GM23338 (cell line): Measurements from ENCODE around the gene MRC2. TPM values are rescaled to one million over a fixed set of nuclear protein-coding genes. Genes with fewer than 3 reads are reported as not detected.

ENCODE experiments used
- ATAC-seq: fragments of 200-7000 bp; cut with Tn5 transposase; 3 replicates; pipeline ENCODE4 v1.9.1; 2020
- DNase-seq: peaks from one replicate; pipeline ENCODE4 v3.0.0-alpha.2; 2015; ENCODE audit warnings: low spot score
- H2AFZ ChIP-seq: fragments of 200-600 bp; sonication (generic); 2 replicates; pipeline ENCODE4 v1.8.0; 2016; ENCODE audit warnings: antibody characterized with exemption, mild to moderate bottlenecking, moderate library complexity
- H3F3A ChIP-seq: fragments of 200-600 bp; sonication (generic); replicated peaks from 2 replicates; pipeline ENCODE4 v1.8.0; 2017; ENCODE audit warnings: antibody characterized with exemption, mixed run types, low read depth
- H3K27ac ChIP-seq: fragments of 200-600 bp; sonication (generic); 2 replicates; pipeline ENCODE4 v1.6.1; 2016; ENCODE audit warnings: low read depth
- H3K27me3 ChIP-seq: fragments of 200-600 bp; sonication (generic); 2 replicates; pipeline ENCODE4 v1.8.0; 2016; ENCODE audit warnings: mild to moderate bottlenecking, mixed run types, moderate library complexity; ENCODE audit not compliant: insufficient read depth
- H3K36me3 ChIP-seq: fragments of 200-600 bp; sonication (generic); 2 replicates; pipeline ENCODE4 v1.8.0; 2016; ENCODE audit warnings: mild to moderate bottlenecking; ENCODE audit not compliant: insufficient read depth
- H3K4me1 ChIP-seq: fragments of 200-600 bp; sonication (generic); 2 replicates; pipeline ENCODE4 v1.8.0; 2016; ENCODE audit warnings: mild to moderate bottlenecking, moderate library complexity; ENCODE audit not compliant: insufficient read depth
- H3K4me2 ChIP-seq: fragments of 200-600 bp; sonication (generic); 2 replicates; pipeline ENCODE4 v1.7.1; 2017; ENCODE audit warnings: mixed run types
- H3K4me3 ChIP-seq: fragments of 200-600 bp; sonication (generic); 2 replicates; pipeline ENCODE4 v1.6.1; 2016; ENCODE audit warnings: mixed run types
- H3K79me2 ChIP-seq: fragments of 200-600 bp; sonication (generic); replicated peaks from 2 replicates; pipeline ENCODE4 v1.8.0; 2017; ENCODE audit warnings: mild to moderate bottlenecking; ENCODE audit not compliant: insufficient read depth
- H3K9me2 ChIP-seq: fragments of 200-600 bp; sonication (generic); 2 replicates; pipeline ENCODE4 v1.8.0; 2017; ENCODE audit not compliant: insufficient read depth
- H4K20me1 ChIP-seq: fragments of 200-600 bp; sonication (generic); replicated peaks from 2 replicates; pipeline ENCODE4 v1.8.0; 2017; ENCODE audit warnings: mild to moderate bottlenecking; ENCODE audit not compliant: insufficient read depth
- H3K27ac Mint-ChIP-seq: 2 replicates; pipeline ENCODE4 v1.8.0; 2020; ENCODE audit warnings: inconsistent platforms, mild to moderate bottlenecking, moderate library complexity, mixed read lengths
- H3K27me3 Mint-ChIP-seq: 3 replicates; pipeline ENCODE4 v1.8.0; 2022; ENCODE audit warnings: low read depth, mild to moderate bottlenecking, moderate library complexity, mixed read lengths, inconsistent platforms; ENCODE audit not compliant: insufficient read depth, poor library complexity
- H3K36me3 Mint-ChIP-seq: 3 replicates; pipeline ENCODE4 v1.8.0; 2021; ENCODE audit warnings: low read depth, mild to moderate bottlenecking, inconsistent platforms, moderate library complexity, mixed read lengths
- H3K4me1 Mint-ChIP-seq: 3 replicates; pipeline ENCODE4 v1.8.0; 2020; ENCODE audit warnings: mild to moderate bottlenecking, inconsistent platforms, mixed read lengths
- H3K4me3 Mint-ChIP-seq: 3 replicates; pipeline ENCODE4 v1.8.0; 2021; ENCODE audit warnings: moderate library complexity, mild to moderate bottlenecking, inconsistent platforms, mixed read lengths
- H3K9me3 Mint-ChIP-seq: 3 replicates; pipeline ENCODE4 v1.8.0; 2020; ENCODE audit warnings: moderate library complexity, mild to moderate bottlenecking, inconsistent platforms, mixed read lengths
- CREB1 ChIP-seq: fragments of 250-450 bp; sonication (Bioruptor Pico); IDR thresholded peaks from 2 replicates; pipeline ENCODE4 v1.5.0; 2020; ENCODE audit warnings: low read depth, mild to moderate bottlenecking, moderate library complexity
- EZH2 ChIP-seq: fragments of 200-600 bp; sonication (generic); IDR thresholded peaks from one replicate; pipeline ENCODE4 v1.8.0; 2017; ENCODE audit warnings: antibody characterized with exemption, mild to moderate bottlenecking, low read depth; ENCODE audit not compliant: unreplicated experiment
- JUNB ChIP-seq: IDR thresholded peaks from one replicate; pipeline ENCODE4 v1.6.1; 2016; ENCODE audit warnings: antibody characterized with exemption; ENCODE audit not compliant: unreplicated experiment
- NANOG ChIP-seq: IDR thresholded peaks from 2 replicates; pipeline ENCODE4 v1.6.1; 2016; ENCODE audit warnings: antibody characterized with exemption, borderline replicate concordance
- POLR2AphosphoS5 ChIP-seq: IDR thresholded peaks from 2 replicates; pipeline ENCODE4 v1.6.1; 2016; ENCODE audit warnings: antibody characterized with exemption, low read depth
- STAT1 ChIP-seq: IDR thresholded peaks from one replicate; pipeline ENCODE4 v1.6.1; 2016; ENCODE audit warnings: antibody characterized with exemption; ENCODE audit not compliant: unreplicated experiment
- ZNF114 ChIP-seq: fragments of 250-450 bp; sonication (Bioruptor Pico); IDR thresholded peaks from 2 replicates; pipeline ENCODE4 v1.5.0; 2020; ENCODE audit warnings: mild to moderate bottlenecking, moderate library complexity
- ZNF331 ChIP-seq: fragments of 250-450 bp; sonication (Bioruptor Pico); IDR thresholded peaks from 2 replicates; pipeline ENCODE4 v1.5.0; 2020; ENCODE audit warnings: low read depth, mild to moderate bottlenecking, moderate library complexity
- polyA plus RNA-seq: library from polyadenylated mRNA; unstranded; fragments of >200 nt; fragmentation: Nextera tagmentation; extraction: Ambion mirVana; gene quantifications from 2 replicates; pipeline ENCODE4 v1.2.1, GENCODE V29; 2016
- total RNA-seq: library from RNA; depleted of rRNA; stranded (reverse); fragments of >200 nt; shearing (Covaris generic); gene quantifications from 2 replicates; pipeline ENCODE4 v1.2.3, GENCODE V29; 2014
- TF ChIP-seq, protein P1 (sequence below): IDR thresholded peaks from 2 replicates; pipeline ENCODE4 v1.6.1; 2016; ENCODE audit warnings: antibody characterized with exemption
- TF ChIP-seq, protein P2 (sequence below): IDR thresholded peaks from one replicate; pipeline ENCODE4 v1.6.1; 2018; ENCODE audit warnings: antibody characterized with exemption; ENCODE audit not compliant: unreplicated experiment
- TF ChIP-seq, protein P3 (sequence below), 2 experiments: fragments of 200-600 bp in 1 of 2; sonication (generic) in 1 of 2; conservative IDR thresholded peaks; 2 replicates each; pipeline versions ENCODE4 v1.5.1 to v1.6.1; 2016 to 2017; ENCODE audit warnings: antibody characterized with exemption in 2 of 2, low read depth in 2 of 2, mild to moderate bottlenecking in 2 of 2, moderate library complexity in 1 of 2

Gene MRC2
- total and polyA plus RNA-seq, 2 experiments from 2014 or later = 8.0 to 38.6 TPM

DNA sequence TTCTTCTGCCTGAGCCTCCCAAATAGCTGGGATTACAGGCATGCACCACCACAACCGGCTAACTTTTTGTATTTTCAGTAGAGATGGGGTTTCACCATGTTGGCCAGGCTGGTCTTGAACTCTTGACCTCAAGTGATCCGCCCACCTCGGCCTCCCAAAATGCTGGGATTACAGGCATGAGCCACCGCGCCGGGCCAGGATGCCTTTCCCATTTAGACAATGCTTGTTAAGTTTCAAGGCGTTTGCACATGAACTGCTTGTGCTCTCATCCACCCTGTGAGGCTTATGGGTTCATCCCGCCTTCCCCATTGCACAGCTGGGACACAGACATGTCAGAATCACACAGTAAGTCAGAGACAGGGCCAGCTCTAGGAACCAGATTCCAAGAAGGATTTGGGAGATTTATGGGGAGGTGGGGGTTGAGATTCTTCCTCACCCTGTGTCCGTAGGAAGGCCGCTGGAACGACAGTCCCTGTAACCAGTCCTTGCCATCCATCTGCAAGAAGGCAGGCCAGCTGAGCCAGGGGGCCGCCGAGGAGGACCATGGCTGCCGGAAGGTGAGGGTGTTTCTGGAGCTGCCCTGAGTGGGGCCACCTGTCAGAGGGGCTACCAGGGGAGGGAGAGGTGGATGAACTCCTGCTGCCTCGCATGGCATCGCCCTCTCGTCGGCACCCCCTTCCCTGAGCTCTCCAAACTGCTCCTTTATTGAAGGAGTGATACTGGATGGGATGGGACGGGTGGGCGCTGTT is 46.3 kb downstream of the MRC2 start:
- no peak for ATAC-seq

DNA sequence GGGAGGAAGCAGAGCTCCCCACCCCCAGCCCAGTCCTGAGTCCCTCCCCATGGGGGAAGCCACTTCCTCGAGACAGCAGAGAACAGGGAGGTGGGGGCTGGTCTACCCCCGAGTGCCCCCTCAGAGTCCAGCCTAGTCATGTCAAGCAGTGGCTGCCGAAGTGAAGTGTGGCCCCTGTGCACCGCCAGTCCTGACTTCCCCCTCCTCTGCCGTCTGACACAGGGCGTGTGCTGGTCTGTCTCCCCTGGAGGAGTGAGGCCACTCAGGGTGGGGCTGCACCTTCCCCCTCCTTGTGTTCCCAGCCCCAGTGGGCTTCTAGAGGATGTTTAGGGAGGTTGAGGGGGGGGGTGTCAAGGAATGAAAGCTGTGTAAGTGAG is 46.9 kb downstream of the MRC2 start:
- Histone ChIP-seq H3K9me2 (no peaks in the 10 kb centered on the region), H3K27me3 (no peaks in the 10 kb centered on the region), H3K79me2 (no peaks in the 10 kb centered on the region), H4K20me1 (no peaks in the 10 kb centered on the region), H3K4me3 (no peak overlapping the region), H3K27ac (no peak overlapping the region), H3F3A (no peaks in the 10 kb centered on the region), H3K4me1 (no peaks in the 10 kb centered on the region), H2AFZ (no peak overlapping the region), H3K4me2 (no peak overlapping the region), H3K36me3 (no peaks in the 10 kb centered on the region)
- Mint-ChIP-seq H3K36me3 (no peaks in the 10 kb centered on the region; the same call in 2 of the 3 replicates), H3K4me1 (0 out of 3 replicates have a peak, but pooled peaks cover 3% of the 10 kb centered on the region), H3K9me3 (no peaks in the 10 kb centered on the region), H3K4me3 (no peak overlapping the region), H3K27me3 (peaks cover 7% of the 10 kb centered on the region), H3K27ac (no peak overlapping the region)
- DNase-seq (no peak), ATAC-seq (no peak)
- TF ChIP-seq, protein P1, sequence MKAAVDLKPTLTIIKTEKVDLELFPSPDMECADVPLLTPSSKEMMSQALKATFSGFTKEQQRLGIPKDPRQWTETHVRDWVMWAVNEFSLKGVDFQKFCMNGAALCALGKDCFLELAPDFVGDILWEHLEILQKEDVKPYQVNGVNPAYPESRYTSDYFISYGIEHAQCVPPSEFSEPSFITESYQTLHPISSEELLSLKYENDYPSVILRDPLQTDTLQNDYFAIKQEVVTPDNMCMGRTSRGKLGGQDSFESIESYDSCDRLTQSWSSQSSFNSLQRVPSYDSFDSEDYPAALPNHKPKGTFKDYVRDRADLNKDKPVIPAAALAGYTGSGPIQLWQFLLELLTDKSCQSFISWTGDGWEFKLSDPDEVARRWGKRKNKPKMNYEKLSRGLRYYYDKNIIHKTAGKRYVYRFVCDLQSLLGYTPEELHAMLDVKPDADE = no peak
- TF ChIP-seq JUNB = no peak
- TF ChIP-seq EZH2 = no peak
- TF ChIP-seq ZNF114 (CRISPR knock-in tag) = no peak
- no peak for TF ChIP-seq STAT1
- no peak for TF ChIP-seq CREB1 (CRISPR knock-in tag)
- no peak for TF ChIP-seq ZNF331 (CRISPR knock-in tag)
- TF ChIP-seq, protein P2, sequence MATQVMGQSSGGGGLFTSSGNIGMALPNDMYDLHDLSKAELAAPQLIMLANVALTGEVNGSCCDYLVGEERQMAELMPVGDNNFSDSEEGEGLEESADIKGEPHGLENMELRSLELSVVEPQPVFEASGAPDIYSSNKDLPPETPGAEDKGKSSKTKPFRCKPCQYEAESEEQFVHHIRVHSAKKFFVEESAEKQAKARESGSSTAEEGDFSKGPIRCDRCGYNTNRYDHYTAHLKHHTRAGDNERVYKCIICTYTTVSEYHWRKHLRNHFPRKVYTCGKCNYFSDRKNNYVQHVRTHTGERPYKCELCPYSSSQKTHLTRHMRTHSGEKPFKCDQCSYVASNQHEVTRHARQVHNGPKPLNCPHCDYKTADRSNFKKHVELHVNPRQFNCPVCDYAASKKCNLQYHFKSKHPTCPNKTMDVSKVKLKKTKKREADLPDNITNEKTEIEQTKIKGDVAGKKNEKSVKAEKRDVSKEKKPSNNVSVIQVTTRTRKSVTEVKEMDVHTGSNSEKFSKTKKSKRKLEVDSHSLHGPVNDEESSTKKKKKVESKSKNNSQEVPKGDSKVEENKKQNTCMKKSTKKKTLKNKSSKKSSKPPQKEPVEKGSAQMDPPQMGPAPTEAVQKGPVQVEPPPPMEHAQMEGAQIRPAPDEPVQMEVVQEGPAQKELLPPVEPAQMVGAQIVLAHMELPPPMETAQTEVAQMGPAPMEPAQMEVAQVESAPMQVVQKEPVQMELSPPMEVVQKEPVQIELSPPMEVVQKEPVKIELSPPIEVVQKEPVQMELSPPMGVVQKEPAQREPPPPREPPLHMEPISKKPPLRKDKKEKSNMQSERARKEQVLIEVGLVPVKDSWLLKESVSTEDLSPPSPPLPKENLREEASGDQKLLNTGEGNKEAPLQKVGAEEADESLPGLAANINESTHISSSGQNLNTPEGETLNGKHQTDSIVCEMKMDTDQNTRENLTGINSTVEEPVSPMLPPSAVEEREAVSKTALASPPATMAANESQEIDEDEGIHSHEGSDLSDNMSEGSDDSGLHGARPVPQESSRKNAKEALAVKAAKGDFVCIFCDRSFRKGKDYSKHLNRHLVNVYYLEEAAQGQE = no peak
- TF ChIP-seq, protein P3, sequence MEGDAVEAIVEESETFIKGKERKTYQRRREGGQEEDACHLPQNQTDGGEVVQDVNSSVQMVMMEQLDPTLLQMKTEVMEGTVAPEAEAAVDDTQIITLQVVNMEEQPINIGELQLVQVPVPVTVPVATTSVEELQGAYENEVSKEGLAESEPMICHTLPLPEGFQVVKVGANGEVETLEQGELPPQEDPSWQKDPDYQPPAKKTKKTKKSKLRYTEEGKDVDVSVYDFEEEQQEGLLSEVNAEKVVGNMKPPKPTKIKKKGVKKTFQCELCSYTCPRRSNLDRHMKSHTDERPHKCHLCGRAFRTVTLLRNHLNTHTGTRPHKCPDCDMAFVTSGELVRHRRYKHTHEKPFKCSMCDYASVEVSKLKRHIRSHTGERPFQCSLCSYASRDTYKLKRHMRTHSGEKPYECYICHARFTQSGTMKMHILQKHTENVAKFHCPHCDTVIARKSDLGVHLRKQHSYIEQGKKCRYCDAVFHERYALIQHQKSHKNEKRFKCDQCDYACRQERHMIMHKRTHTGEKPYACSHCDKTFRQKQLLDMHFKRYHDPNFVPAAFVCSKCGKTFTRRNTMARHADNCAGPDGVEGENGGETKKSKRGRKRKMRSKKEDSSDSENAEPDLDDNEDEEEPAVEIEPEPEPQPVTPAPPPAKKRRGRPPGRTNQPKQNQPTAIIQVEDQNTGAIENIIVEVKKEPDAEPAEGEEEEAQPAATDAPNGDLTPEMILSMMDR (conservative IDR thresholded peaks at IDR 0.05; ENCODE audit: low read depth in 2 of 2) = no peak
- TF ChIP-seq POLR2AphosphoS5 = no peak

More for the DNA sequence above, 46.3 kb downstream of the MRC2 start:
- no peaks in the 10 kb centered on the region for H3F3A ChIP-seq
- H3K9me3 Mint-ChIP-seq = no peaks in the 10 kb centered on the region
- no peaks in the 10 kb centered on the region for H3K36me3 ChIP-seq
- no peak for TF ChIP-seq ZNF114 (CRISPR knock-in tag)
- TF ChIP-seq, protein P3 (conservative IDR thresholded peaks at IDR 0.05; ENCODE audit: low read depth in 2 of 2) = no peak
- TF ChIP-seq, protein P1 = no peak
- no peak for TF ChIP-seq ZNF331 (CRISPR knock-in tag)
- no peak for TF ChIP-seq NANOG
- H4K20me1 ChIP-seq = no peaks in the 10 kb centered on the region
- no peak for DNase-seq
- H3K79me2 ChIP-seq = no peaks in the 10 kb centered on the region
- no peak overlapping the region for H3K27ac Mint-ChIP-seq
- peaks cover 7% of the 10 kb centered on the region for H3K27me3 Mint-ChIP-seq
- no peak overlapping the region for H3K4me2 ChIP-seq
- no peak overlapping the region for H3K4me3 ChIP-seq
- H2AFZ ChIP-seq = no peak overlapping the region
- no peak overlapping the region for H3K4me3 Mint-ChIP-seq
- H3K4me1 Mint-ChIP-seq = no peaks in the 10 kb centered on the region; the same call in 2 of the 3 replicates
- H3K9me2 ChIP-seq = no peaks in the 10 kb centered on the region
- H3K27ac ChIP-seq = no peak overlapping the region
- H3K27me3 ChIP-seq = no peaks in the 10 kb centered on the region
- no peaks in the 10 kb centered on the region for H3K4me1 ChIP-seq
- no peaks in the 10 kb centered on the region; the same call in 2 of the 3 replicates for H3K36me3 Mint-ChIP-seq
